Iris pigment epithelial cell (primary cell): ENCODE measurements around the gene TMEM50A.
"Not testable (repeated sequence)": the region's sequence is repeated elsewhere in the genome, so short reads cannot be mapped to it uniquely, and the experiment has no call there.

ENCODE experiments used
- DNase-seq: peaks from one replicate; pipeline ENCODE4 v3.0.0-alpha.2; 2011; ENCODE audit warnings: low read depth

The TMEM50A gene

DNA sequence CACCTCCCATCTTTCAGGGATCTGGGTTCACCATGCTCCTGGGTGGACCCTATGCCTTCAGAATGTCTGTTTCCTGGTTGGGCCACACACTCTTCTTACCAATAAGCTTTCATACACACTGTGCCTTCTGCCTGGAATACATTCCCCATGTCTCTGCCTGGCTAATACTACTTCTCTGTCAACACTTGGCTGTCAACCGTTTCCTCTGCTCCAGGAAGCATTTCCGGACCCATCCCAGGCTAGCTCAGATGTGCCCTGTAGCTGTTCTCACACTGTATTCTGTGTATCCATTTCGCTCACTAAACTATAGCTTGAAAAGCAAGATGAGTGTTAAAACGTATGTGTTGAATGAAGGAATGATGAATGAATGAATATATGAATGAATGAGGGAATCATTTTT lies 49.0 kb downstream of the TMEM50A start:
- DNase-seq = not testable (repeated sequence)

DNA sequence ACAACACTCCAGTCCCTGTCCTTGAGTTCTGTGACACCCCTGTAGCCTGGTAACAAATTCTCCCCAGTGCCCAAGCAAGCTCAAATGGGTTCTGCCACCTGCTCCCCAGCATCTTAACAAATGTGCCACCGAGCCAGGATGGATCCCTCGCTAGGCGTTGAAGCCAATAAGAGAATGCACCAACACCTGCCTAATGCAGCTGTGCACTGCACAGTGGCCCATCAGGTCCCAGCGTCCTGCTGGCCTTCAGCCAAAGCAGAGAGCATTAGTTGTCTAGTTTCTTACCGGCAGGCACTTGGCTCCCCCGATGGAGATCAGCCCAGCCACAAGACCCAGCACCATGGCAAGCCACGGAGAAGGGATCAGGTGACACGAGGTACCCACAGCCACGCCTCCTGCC lies 50.6 kb downstream of the TMEM50A start:
- not testable (repeated sequence) for DNase-seq

DNA sequence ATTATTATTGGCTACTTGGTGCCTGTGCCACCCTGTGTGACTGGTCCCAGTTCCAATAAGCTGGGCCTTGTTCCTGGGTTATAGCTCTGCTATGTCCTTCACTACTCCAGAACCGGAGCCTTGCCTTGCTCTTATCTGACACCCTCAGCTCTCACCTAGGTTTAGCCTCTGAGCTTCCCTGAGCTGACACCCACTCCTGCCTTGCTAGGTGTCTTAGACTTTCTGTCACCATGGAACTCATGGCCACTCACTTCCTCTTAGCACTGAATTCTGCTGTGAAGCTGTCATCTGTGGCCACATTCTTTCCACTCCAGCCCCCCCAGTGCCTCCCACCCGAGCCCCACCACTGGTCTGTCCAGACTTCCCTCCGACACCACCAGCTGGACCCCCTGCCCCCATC lies 51.6 kb downstream of the TMEM50A start:
- not testable (repeated sequence) for DNase-seq

DNA sequence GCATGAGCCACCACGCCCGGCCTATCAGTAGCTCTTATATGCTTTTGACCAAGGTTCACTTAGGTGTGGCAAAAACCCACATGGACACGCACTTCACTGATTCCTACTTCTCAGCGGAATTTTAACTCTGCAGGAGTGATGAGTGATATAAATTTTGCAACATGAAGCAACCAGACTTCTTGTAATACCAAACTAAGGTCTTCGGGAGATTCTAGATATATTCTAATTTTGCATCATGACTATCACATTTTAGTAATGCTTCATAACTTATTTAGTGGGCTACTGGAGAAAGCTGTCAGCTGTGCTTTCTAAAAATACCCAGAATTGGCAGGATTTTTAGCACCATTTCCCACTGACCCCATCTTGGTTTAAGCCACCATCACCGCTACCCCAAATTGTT lies 54.7 kb downstream of the TMEM50A start:
- no peak for DNase-seq

DNA sequence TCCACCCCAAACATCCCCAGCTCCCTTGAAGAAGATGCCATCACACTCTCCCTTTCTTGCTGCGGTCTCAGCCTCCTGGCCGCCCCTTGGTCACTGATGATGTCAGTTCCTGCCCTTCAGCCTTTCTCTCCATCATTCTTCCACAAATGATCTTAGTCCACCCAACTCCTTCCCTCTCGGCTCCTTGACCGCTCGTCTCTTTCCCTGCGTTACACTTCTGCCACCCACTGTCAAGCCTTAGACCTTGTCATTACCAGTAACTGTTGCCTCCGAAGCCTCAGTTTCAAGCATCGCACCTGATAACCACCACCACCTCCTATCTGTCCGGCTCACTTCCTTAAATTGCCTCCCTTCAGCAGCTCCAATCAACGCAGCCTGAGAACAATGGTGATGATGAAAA lies 59.4 kb downstream of the TMEM50A start:
- peak; percentile 4 for DNase-seq

DNA sequence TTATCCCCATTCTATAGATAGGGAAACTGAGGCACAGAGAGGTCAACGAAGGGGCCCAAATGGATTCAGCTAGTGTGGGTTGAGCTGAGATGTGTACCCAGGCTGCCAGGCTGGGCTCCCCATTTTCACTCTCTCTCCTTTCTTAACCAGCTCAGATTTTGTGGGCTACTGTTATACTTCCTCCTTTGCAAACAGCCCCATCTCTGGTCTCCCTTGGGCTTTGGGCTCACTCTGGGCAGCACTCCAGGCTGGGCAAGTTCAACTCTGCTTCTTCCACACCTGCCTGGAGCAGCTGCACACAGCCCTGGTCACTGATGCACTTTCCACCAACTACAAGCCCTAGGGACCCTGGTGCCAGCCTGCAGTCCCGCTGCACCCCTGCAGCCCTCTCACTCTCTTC lies 59.9 kb downstream of the TMEM50A start:
- not testable (repeated sequence) for DNase-seq

DNA sequence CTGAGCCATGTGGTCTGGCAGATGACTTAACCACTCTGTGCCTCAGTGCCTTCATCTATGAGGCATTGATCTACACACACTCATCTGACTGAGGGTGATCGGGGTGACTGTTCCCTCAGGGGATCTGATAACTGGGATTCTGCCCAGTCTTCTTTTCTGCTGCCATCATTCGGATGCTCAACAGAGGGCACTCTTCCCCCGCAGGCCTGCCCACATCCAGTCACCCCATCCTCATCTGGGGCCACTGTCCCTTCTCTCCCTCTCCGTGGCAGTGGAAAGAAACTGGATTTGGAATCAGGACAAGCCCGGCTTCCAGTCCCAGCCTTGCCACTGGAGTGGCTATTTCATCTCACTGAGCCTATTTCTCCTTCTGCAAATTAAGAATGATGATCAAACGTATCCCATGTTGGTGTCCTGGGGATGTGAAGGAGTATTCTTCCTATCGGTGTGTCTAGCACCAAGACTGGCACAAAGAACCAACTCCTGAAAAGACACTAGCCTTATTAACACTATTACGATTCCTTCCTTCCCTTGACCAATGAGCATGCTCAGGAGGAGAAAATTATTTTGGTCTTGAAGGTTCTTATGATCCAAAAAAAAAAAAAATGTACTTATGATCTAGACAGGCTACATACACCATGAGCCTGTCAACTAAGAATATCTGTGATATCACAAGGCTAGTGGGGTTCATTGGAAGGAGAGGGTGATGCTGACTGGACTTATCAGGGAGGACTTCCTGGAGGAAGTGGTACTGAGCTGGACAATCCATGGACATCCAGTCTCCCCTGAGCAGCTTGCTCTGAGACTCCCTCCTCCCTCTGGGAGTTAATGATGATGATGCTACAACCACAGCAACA lies 65.0 kb downstream of the TMEM50A start:
- not testable (repeated sequence) for DNase-seq

DNA sequence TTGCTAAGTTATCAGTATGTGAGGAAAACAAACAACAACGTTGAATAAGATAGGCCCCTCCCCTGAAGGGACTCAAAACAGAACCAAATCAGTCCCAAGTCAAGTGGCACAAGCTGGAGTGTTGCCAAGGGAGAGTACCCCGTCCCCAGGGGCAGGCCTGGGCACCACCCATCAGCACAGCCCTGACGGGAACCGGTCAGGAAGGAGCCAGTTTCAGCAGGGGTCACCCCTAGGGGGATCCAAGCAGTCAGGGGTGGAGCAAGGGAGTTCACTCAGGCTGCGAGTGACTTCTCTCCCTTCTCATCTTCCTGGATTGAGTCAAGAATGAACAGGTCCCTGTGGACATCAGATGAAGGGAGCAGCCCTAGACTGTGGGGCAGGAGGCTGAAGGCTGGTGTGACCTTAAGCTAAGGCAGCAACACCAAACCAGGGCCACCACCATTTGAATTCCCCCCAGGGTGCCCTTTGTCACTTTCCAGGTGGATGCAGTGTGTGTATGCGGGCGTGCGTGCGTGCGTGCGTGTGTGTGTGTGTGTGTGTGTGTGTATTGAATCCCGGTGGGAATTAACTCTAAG lies 67.7 kb downstream of the TMEM50A start:
- DNase-seq = not testable (repeated sequence)

DNA sequence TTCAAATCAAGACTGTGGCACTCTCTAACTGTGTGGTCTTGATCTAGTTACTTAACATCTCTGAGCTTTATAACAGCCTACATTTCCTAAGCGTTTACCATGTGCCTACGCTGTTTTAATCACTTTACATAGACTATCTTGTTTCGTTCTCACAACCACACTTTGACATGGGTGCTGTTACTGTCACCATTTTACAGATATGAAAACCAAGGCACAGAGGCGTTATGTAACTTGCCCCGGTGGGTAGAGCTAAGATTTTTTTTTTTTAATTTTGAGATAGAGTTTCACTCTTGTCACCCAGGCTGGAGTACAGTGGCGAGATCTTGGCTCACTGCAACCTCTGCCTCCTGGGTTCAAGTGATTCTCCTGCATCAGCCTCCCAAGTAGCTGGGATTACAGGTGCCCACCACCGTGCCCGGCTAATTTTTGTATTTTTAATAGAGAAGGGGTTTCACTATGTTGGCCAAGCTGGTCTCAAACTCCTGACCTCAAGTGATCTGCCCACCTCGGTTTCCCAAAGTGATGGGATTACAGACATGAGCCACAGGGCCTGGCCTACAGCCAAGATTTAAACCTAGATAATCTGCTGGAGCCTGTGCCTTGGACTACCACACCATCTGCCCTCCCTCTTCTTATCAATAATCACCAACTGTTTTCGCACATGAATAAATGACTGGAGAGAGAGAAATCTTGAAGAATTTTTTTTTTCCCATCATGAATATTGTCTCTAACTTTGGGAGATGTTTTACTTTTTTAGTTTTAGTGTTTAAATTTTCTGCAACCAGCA lies 71.7 kb downstream of the TMEM50A start:
- not testable (repeated sequence) for DNase-seq
